GM19397 (cell line): Measurements from ENCODE around the gene AVL9.
"Not testable (repeated sequence)": the region's sequence is repeated elsewhere in the genome, so short reads cannot be mapped to it uniquely, and the experiment has no call there.

Experiments
- ATAC-seq: cut with Tn5 transposase; IDR thresholded peaks from one replicate; pipeline ENCODE4 v1.9.1; 2021; ENCODE audit warnings: mild to moderate bottlenecking, moderate library complexity; ENCODE audit not compliant: unreplicated experiment

Gene AVL9

DNA sequence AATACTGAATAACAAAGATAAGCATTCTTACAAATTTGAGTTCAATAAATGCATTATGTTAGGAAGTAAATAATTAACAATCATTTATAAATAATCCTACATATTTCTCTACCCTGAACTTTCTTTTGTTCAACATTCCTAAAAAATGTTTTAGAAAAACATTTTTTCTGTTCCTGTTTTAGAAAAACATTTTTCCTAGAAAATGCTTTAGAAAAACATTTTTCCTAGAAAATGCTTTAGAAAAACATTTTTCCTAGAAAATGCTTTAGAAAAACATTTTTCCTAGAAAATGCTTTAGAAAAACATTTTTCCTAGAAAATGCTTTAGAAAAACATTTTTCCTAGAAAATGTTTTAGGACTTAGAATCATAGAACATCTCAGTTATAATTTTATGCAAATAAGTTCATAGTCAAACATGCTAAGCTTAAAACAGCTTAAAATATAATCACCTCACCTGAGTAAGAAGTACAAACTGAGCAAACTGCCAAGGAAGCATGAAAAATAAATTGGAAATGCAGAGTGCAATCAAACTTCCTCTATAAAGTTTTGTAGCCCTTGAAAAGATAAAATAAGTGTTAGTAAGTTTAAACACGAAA is 139.6 kb downstream of the AVL9 start:
- not testable (repeated sequence) for ATAC-seq

GRCh38 chr7:32636725-32637462 is 141.6 kb downstream of the AVL9 start:
- not testable (repeated sequence) for ATAC-seq

DNA sequence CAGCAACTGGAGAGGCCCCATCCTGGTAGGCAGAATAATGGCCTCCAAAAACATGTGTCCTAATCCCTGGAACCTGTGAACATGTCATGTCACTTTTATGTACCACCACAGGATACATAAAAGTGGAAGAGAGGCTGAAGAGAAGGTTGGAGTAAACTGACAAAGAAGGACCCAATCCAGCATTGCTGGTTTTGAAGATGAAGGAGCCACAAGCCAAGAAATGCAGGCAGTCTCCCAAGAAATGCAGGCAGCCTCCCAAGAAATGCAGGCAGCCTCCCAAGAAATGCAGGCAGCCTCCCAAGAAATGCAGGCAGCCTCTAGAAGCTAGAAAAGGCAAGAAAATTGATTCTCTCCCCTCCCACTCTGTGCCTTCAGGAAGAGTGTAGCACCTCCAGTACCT is 142.3 kb downstream of the AVL9 start:
- ATAC-seq = not testable (repeated sequence)
